Measurements from ENCODE around the gene ZFAND6.

Gene ZFAND6

GRCh38 chr15:80090041-80090440, 30.6 kb downstream of the ZFAND6 start:
- Histone ChIP-seq H3K79me2 (ENCODE audit: insufficient read depth, low read length) (peaks cover 95% of the 10 kb centered on the region), H4K20me1 (ENCODE audit: insufficient read depth, low read length, poor library complexity, severe bottlenecking) (peaks cover 47% of the 10 kb centered on the region)
- no peak for TF ChIP-seq CTCF (conservative IDR thresholded peaks at IDR 0.05; ENCODE audit: low read length)
- TF ChIP-seq EZH2phosphoT487 (IDR thresholded peaks at IDR 0.05; ENCODE audit: borderline replicate concordance) = no peak

GRCh38 chr15:80090879-80091503, 31.5 kb downstream of the ZFAND6 start:
- peaks cover 18% of the 10 kb centered on the region for H3K4me1 ChIP-seq (ENCODE audit: insufficient read depth, low read length, poor library complexity, severe bottlenecking)
- peaks cover 54% of the 10 kb centered on the region for H4K20me1 ChIP-seq (ENCODE audit: insufficient read depth, low read length, poor library complexity, severe bottlenecking)
- H3K4me3 ChIP-seq (ENCODE audit: low read length, poor library complexity, severe bottlenecking) = no peak overlapping the region
- no peak overlapping the region for H3K9ac ChIP-seq (ENCODE audit: low read depth, low read length, poor library complexity, severe bottlenecking)
- TF ChIP-seq CTCF (conservative IDR thresholded peaks at IDR 0.05; ENCODE audit: low read length) (peak; percentile 69), EZH2phosphoT487 (IDR thresholded peaks at IDR 0.05; ENCODE audit: borderline replicate concordance) (no peak)
- H3K27me3 ChIP-seq (ENCODE audit: insufficient read depth, low read length, poor library complexity, severe bottlenecking) = no peaks in the 10 kb centered on the region
- no peaks in the 10 kb centered on the region for H3F3A ChIP-seq (ENCODE audit: low read depth)
- peak overlapping the region; percentile 12 for H3K4me2 ChIP-seq (ENCODE audit: low read depth, low read length, poor library complexity, severe bottlenecking)
- H3K9me3 ChIP-seq (ENCODE audit: insufficient read depth, low read depth, low read length) = no peaks in the 10 kb centered on the region
- H3K79me2 ChIP-seq (ENCODE audit: insufficient read depth, low read length) = peaks cover 97% of the 10 kb centered on the region
- peaks cover 5% of the 10 kb centered on the region for H3K36me3 ChIP-seq (ENCODE audit: insufficient read depth, low read length)
- no peaks in the 10 kb centered on the region for H3K9me2 ChIP-seq (replicated peaks; ENCODE audit: low read depth, low read length)
- H2AFZ ChIP-seq (ENCODE audit: low read length) = no peak overlapping the region

More at GRCh38 chr15:80090041-80090440, 30.6 kb downstream of the ZFAND6 start:
- Histone ChIP-seq H3K9me3 (ENCODE audit: insufficient read depth, low read depth, low read length) (no peaks in the 10 kb centered on the region), H3K36me3 (ENCODE audit: insufficient read depth, low read length) (peaks cover 5% of the 10 kb centered on the region), H3K4me2 (ENCODE audit: low read depth, low read length, poor library complexity, severe bottlenecking) (peak overlapping the region; percentile 12), H3K27me3 (ENCODE audit: insufficient read depth, low read length, poor library complexity, severe bottlenecking) (no peaks in the 10 kb centered on the region), H2AFZ (ENCODE audit: low read length) (no peak overlapping the region), H3K4me3 (ENCODE audit: low read length, poor library complexity, severe bottlenecking) (no peak overlapping the region), H3K9ac (ENCODE audit: low read depth, low read length, poor library complexity, severe bottlenecking) (no peak overlapping the region), H3K4me1 (ENCODE audit: insufficient read depth, low read length, poor library complexity, severe bottlenecking) (peaks cover 14% of the 10 kb centered on the region), H3F3A (ENCODE audit: low read depth) (no peaks in the 10 kb centered on the region), H3K9me2 (replicated peaks; ENCODE audit: low read depth, low read length) (no peaks in the 10 kb centered on the region)

GRCh38 chr15:80093854-80094418, 34.5 kb downstream of the ZFAND6 start:
- TF ChIP-seq EZH2phosphoT487 (IDR thresholded peaks at IDR 0.05; ENCODE audit: borderline replicate concordance) (no peak), CTCF (conservative IDR thresholded peaks at IDR 0.05; ENCODE audit: low read length) (no peak)
- Histone ChIP-seq H4K20me1 (ENCODE audit: insufficient read depth, low read length, poor library complexity, severe bottlenecking) (peaks cover 64% of the 10 kb centered on the region), H3K4me2 (ENCODE audit: low read depth, low read length, poor library complexity, severe bottlenecking) (no peak overlapping the region), H3K9me2 (replicated peaks; ENCODE audit: low read depth, low read length) (no peaks in the 10 kb centered on the region), H3K27me3 (ENCODE audit: insufficient read depth, low read length, poor library complexity, severe bottlenecking) (no peaks in the 10 kb centered on the region), H2AFZ (ENCODE audit: low read length) (no peak overlapping the region), H3K4me1 (ENCODE audit: insufficient read depth, low read length, poor library complexity, severe bottlenecking) (peaks cover 25% of the 10 kb centered on the region), H3K79me2 (ENCODE audit: insufficient read depth, low read length) (peaks cover 93% of the 10 kb centered on the region), H3K36me3 (ENCODE audit: insufficient read depth, low read length) (no peaks in the 10 kb centered on the region; the same call in 1 of the 2 replicates), H3K9ac (ENCODE audit: low read depth, low read length, poor library complexity, severe bottlenecking) (no peak overlapping the region), H3F3A (ENCODE audit: low read depth) (no peaks in the 10 kb centered on the region), H3K4me3 (ENCODE audit: low read length, poor library complexity, severe bottlenecking) (no peak overlapping the region), H3K9me3 (ENCODE audit: insufficient read depth, low read depth, low read length) (no peaks in the 10 kb centered on the region)
